Right hindlimb (tissue), 1 donor: ENCODE results near the gene MCC.

Source experiments
- DNase-seq: peaks from one replicate; pipeline ENCODE4 v3.0.0-alpha.2; 2018

Gene MCC

DNA sequence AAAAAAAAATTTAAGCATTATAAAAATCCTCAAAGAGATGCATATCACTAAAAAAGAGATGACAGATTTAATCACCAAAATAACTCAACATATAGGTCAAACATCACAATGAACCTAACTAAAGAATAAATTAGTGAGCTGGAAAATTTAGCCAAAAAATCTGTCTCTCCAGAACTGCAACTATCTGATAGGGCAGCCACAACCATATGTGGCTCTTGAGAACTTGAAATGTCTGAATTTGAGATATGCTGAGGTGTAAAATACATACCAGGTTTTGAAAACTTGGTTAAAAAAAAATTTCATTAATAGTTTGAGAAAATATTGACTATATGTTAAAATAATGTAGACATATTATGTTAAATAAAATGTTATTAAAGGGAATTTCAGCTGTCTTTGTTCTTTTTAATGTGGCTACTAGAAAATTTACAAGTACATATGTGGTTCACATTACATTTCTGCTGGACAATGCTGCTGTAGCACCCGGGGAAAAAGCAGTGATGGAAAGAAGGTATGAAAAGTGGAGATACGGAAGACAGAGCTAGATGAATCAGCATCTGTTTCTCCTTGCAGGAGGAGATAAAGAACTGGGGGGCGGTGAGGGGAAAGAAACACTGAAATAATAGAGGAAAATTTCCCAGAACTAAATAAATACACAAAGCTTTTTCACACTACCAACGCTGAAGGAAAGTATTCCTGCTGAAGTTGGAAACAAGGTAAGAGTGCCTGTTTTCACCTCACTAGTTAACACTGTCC is 445.6 kb downstream of the MCC start:
- no peak for DNase-seq

DNA sequence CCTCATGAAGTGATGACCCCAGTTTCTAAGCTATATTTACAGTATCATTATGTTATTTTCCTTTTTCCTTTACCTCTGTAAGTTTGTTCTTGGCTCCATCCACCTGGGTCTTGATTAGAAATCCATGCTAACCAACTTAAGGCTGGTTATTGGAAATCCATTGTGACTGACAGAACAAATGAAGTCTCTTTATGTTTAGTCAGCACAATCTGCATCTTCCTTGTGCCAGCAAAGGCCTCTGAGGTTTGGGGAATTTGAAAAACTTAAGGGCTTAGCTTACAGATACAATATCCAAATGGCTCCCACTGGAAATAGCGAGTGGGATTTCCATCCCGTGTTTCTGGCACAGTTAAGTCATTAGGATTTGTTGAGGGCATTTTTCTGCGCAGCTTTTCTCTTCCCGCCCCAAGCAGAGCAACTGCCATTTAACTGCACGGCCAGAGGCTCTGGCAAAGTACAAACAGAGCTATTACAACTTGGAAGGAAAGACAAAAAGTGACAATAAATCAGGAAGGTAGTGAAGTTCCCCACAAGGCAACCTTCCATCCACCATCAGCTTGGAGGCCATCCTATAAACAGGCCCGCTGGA is 447.5 kb downstream of the MCC start:
- DNase-seq: peak; percentile 76

DNA sequence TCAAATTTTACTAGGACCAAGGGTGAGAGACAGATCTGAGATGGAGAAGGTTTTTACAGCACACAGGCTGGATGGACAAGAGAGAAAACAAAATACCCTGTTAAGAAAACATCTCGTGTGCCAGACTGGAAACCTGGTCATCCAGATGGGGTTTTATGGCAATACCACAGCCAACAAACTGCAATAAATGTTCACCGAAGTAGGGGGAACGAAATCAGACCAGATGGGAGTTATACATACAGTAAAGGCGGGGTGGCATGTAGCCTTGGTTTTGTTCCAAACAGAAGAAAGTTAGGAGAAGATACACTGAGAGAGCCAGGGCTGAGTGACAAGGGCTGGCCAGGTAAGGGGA is 448.3 kb downstream of the MCC start:
- no peak for DNase-seq

DNA sequence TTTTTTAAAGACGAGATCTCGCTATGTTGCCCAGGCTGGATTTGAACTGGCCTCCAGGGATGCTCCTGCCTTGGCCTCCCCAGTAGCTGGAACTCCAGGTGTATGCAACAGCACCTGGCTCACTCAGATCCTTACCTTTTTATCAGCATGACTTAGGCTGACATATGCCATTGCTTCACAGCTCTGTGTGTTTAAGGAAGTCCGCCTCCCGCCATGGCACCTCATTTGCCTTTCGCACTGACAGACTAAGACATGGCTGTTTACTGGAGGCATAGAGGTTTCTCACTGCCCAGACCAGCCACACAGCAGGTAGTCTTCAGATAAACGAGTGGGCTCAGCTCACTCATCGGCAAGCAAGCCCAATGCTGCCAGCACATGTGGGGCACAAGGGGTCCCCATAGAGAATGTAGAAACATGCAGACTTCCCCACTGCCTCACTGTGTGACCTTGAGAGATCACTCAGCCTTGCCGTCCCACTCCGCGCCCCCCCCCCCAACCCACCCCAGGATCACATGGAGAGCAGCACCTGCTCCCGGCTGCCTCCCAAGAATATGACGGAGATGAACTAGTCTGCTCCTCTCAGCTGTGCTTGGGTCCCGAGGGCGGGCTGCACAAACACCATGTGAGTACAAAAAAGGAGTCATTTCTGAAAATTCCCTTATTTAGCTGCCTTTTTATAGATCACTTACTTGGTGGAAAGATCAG is 448.9 kb downstream of the MCC start:
- peak; percentile 71 for DNase-seq

DNA sequence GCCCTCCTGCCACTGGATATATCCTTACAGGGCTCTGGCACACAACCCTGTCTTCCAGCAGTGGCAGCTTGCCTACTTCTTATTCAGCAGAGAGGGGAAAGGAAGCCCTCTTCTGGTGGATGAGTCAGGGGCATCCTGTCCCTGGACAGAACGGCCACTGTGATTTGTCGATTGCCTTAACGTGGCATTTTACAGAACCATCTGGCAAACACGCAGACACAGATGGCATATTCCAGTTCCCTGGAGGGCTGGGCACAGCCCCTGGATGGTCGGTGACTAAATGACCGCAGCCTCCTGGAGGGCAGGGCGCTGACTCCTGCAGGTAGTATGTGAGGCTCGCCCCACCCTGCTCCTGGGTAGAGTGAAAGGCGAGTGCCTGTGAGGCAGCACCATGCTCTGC is 449.5 kb downstream of the MCC start:
- DNase-seq: no peak

DNA sequence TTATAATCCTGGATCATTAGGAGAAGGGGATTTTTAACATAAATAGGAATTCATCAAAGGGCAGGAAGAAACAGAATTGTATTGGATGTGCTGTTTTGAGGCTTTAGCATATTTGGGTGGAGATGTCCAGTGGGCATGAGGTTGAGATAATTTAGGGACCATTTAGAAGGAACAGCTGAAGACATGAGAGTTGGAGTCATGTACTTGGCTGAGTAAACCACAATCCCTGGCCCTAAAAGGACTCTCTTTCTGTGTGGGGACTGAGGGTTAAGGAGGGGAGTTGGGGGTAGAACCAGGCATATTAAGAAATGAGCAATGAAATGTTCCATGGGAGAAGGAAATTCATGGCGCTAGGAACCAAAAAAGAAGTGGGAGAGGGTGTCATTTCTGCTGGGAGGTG is 450.1 kb downstream of the MCC start:
- no peak for DNase-seq

DNA sequence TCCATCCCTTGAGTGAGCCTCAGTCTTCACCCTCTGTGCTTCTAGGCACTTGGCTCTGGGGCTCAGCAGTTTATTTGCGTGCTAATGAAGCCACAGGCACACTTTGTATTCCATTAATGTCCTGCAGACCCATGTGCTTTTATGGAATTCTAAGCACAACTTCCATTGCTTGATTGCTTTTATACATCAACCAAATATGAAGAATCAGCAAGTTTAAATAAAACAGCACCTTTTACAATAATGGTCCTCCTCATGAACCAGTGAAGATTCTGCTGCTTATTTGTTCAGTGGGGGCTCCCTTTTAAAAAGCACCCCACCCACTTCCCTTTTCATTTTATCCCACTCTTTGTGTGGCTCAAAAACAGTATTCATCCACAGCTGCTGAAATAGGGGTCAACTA is 451.4 kb downstream of the MCC start:
- DNase-seq: no peak

DNA sequence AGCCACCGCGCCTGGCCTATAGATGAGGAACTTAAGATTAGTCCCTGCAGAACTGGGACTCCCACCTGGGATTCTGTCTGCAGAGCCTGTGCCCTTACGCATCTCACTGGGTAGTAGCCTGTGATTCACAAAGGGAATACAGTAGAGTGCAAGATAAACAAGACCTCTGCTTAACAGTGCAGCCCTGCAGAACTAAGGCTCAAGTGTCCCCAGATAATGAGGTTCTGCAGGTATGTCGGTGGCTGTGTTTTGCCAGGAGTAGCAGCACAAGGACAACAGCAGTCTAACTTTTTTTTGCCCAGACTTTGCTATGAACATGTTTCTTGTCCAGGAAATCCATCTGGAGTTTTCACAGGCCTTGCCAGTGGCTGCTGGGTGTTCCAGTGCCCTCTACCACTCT is 451.9 kb downstream of the MCC start:
- DNase-seq: no peak

DNA sequence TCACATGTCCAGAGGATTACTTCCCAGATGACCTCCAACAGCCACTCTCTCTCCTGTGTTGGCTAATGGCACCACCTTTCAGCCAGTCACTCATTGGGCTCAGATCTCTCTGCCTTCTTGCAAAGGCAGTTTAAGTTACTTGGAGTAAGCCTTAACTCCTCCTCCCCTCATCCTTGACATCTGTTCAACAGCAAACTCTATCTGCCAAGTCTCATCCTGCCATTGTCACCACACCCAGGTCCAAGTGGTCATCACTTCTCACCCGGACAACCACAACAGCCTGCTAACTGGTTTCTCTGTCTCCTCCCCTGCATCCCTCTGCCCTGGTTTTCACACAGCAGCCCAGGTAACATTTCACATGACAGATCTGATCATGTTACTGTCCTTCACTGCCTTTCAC is 453.2 kb downstream of the MCC start:
- DNase-seq: no peak

DNA sequence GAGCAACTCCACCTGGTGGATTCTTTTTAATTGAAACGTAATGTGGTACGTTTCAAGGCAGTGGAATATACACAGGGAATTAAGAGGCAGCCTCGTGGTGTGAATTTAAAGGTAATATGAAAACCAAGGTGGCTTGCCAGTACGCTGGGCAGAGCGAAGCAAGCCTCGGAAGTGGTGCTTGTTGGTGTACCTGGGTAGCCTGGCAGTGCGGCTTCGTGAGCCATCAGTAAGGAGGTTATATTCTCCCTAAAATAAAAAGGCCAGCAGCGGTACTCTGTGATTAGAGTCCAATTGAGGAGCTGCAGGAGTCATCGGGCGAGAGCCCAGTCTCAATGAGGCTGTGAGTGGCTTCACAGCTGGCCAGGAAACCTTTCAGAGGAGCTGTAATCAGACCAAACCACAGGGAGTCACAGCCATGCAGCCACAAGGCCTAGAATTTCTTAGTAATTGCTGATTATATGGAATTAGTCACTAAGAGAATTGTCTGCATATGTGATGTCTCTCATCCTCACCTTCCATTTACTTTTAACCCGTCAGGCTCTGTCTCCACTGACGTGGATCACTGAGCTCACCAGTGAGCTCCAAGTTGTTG is 454.0 kb downstream of the MCC start:
- no peak for DNase-seq

DNA sequence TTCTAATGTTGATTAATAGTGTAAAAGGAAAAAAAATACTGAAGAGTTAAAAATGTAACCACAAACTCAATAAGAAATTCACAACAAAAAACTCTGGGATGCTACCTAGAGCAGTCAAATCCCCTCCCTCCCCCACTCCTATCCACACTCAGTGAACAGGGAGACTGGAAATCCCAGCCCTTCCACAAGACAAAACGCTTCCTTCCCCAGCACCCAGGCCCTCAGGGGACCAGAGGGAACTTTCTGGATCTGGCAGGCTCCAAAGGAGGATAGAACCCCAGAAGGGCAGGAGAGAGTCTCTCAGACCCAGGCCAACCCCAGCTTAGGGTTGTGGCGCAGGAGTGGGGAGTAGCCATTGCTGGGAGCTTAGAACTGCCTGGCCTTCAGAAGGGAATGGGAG is 456.7 kb downstream of the MCC start:
- DNase-seq: no peak

DNA sequence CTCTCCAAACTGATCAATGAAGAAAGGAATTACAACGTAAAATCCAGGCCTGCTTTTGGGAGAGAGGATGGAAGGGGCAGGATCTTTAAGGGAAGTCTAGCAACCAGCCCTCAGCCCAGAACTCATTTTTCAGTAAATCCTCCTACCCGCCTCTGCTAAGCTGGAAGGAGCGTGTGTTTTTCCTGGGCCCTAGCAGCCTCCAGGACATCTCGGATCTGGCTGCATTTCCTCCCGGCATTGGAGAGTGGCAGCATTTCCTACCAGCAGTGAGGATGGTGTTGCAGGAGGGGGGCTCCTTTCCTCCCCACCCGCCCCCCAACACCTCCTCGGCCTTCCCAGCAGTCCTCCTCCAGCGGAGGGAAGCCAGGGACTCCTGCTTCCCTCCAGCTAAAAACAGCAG is 457.1 kb downstream of the MCC start:
- no peak for DNase-seq

DNA sequence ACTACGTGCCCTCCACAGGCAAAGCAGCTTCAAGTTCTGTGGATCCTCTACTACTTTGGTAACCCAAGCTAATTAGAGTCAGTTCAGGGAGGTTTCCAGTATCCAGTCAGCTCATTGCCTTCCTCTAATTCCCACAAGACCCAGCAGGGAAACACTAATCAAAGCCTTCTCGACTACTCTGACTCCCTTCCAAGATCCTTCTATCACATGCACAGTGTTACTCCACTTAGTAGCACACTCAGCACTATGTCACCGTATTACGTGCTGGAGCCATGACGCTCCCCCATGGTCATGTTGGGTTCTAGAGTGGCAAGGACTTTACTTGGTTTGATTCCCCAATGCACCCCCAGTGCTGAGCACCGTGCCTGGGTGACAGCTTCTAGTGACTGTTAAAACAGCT is 458.6 kb downstream of the MCC start:
- DNase-seq: no peak

DNA sequence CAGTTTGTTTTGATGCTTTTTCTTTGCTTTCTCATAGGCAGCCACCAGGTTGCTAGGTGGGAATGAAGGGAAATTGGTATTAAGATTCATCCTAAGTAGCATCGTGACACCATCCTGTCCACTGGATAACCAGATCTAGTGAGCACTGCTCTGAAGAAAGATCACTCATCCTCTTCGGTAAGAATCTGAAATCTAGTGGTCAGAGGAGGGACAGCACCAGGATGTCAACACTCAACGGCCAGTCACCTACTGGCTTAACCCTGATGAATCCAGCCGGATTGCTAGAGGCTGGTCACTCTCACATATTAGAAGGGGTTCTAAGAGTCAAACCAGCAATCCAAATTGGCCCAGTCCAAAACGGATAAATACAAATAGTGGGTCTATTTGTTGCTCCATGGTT is 460.8 kb downstream of the MCC start:
- no peak for DNase-seq

DNA sequence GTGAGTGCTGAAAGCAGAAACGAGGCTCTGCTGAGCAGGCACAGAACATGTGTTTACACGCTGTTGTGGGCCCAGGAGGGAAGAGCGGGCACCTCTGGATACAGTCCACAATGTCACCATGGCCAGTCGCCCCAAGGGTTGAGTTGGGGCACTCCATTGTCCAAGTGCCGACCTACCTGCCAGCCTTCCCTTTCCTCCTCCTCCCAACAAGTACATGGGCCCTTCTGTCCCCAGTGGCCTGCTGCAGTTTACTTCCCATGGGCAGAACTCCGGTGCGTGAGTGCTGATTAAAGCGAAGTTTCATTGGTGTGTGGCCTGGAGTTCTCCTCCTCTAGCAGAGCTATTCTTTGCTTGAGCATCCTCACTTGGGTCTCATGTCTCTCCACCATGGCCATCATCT is 461.2 kb downstream of the MCC start:
- no peak for DNase-seq

DNA sequence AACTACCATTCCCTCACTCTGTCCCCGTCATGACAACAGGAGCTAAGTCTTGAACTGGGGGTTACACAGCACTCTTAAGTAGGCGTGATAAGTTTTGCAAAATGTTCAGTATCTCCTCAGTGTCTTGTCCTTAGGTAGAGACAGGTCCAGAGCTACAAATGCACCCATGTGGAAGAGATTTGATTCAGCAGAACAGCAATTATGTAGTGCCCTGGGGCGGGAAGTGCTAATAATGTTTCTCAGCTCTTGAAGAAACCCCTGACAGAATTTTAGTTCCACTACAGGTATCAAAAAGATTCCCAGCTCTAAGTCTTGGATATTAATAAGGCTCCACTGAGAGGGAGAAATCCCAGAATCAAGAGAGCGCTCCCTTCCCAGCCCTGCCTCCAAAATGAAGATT is 462.0 kb downstream of the MCC start:
- DNase-seq: no peak

DNA sequence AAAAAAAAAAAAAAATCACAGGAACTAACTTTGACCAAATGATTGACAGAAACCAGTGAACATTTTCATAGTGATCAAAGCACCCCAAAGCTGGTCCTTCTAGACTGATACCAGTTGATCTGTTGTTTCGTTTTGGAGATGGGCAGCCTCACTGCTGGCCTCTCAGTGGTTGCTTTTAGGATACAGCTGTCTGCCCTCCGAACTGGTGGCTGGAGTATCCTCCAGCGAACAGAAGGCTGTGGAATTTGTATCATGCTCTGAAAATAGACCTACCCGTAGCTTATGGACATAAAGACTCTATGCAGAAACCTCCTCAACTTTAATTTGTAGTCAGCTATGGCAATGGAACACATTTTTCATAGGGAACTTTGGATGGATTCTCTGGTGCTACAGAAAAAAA is 462.7 kb downstream of the MCC start:
- no peak for DNase-seq

DNA sequence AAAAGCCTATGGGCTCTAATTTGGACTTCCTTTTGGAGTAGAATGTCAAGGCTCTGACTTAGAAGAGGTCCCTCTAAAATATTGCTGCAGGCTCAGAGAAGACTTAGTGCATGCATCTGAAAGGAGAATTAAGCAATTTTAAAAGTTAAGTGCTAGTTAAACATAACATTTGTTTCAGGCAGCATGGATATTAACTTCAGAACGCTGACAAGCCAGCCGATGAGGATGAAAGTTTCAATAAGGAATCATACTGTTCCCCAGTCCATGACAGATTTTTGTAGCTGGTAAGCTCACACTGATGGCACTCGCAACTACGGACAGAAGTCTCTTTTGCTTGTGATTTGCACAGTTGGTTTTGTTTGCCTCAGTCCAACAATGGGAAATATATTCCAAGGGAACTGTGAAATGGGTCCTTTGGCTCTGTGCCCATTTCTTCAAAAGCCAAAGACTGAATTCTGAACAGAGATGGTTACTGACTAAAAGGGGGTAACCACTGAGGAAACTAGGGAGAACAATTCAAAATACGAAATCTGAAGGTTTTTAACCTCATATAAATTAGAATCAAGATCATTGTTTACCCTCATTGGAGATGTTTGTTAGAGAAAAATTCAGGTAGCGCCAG is 464.1 kb downstream of the MCC start:
- DNase-seq: no peak

DNA sequence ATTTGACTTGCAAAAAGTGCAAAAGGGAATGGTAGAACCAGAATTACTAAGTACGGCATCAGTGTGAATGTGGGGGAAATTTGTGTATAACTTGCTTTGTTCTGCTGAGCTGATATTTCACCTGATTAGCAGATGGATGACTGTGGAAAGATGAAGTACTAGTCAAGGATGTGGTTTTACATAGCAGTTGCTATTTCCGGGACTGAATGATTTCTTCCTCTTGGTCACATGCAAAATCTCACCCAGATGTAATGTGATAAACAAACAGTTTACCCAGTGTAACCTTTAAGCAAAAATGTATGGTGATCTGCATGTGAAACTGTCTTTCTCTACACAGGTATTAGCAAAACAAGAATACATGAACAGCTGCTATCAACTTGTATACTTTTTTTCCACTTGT is 465.6 kb downstream of the MCC start:
- DNase-seq: no peak

DNA sequence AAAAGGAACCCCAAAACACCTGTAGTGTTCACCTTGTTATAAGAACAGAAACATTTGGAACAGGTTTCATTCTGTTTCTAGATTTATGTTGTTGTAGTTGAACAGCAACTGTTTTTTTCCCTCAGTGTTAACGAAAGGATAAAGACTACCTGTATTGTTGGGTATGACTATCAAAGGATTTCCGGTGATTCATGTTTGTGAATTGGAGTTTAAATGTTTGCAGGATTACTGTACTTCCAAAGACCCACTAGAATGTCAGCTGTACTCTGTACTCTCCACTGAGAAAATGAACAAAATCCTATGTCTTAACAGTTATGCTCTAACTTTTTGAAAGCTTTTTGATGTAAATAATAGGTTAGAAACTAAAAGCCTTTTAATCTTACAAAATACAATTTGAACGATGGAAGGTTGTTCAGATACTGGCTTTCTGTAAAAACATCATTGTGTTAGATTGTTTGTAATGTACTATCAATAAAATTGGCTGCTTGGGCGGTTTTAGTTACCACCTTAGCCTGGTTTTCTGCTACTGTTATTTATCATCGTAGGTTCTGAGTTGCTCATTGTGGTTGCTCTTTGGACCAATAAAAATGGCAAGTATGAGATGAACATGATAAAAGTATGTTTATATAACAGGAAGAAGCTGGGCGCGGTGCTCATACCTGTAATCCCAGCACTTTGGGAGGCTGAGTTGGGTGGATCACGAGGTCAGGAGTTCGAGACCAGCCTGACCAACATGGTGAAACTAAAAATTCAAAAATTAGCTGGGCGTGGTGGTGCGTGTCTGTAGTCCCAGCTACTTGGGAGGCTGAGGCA is 467.6 kb downstream of the MCC start:
- DNase-seq: no peak

DNA sequence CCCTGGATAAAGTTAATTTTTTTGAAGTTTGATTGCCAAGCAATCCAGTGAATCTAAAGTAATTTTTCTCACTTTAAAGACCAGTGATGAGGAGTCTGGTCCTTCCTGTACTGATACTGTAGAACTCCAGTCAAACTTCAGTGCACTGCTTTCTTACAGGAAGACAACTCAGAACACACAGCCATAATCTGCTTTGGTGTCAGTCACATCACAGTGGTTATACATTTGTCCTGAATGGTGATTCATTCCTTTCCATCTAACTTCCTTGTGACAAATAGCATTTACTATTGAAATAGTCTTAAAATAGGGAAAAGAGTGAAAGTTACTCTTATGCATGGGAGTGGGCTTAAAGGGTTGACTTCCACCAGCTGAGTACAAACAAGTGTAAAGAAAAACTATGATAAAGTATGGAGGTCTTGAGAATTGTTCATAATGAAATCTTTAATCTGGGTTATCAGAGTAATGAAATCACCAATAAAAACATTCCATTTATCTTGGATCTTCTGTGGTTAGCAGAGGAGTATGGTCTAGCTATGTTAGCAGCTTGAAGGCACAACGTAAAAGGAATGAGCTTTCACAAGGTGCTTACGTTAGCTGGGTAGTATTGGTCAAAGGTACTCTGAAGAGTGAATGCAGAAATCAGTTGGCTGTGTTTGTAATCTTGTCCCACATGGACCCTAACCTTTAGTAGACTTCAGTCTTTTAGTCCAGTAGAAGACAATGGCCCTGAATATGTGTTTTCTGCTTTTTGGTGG is 470.2 kb downstream of the MCC start:
- DNase-seq: no peak

DNA sequence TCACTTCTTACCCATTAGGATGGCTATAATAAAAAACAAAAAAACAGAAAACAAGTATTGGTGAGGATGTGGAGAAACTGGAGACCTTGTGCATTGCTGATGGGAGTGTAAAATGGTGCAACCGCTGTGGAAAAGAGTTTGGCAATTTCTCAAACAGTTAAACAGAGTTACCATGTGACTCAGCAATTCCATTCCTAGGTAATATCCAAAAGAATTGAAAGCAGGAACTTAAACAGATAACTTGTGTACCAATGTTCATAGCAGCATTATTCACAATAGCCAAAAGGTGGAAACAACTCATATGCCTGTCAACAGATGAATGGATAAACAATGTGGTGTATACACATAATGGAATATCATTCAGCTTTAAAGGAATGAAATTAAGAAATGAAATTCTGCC is 482.8 kb downstream of the MCC start:
- no peak for DNase-seq
